ENCODE measurements around the gene DMBX1.
A peak's percentile ranks its signal among the peaks of the same experiment; 100 is the strongest.

The DMBX1 gene

DNA sequence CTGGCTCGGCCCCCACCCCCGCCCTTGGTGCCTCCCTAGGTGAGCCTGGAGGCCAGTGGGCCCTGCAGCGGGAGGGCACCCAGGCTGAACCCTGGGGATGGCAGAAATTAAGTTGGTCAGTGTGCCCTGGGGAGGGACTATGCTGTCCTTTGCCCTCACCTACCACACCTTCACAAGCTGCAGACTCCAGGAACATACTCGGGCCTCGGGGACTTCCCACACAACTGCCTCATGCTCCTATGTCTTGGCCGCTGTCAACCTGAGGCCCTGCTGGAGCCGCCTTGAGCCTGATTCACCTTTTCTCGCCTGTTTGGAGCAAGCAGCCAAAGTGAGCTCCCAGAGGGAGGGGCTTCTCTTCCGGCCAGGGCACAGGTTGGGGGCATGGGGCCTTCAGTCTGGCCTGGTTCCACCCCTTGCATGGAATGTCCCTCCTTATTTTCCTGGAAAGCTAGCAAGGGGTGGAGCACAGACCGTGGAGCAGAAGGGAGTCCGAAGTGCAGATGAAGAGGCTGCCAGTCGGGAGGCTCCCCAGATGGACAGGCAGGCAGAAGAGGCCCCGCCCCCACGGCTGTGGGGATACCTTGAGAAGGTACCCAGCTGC, 37.2 kb downstream of the DMBX1 start:
- no peak for DNase-seq

DNA sequence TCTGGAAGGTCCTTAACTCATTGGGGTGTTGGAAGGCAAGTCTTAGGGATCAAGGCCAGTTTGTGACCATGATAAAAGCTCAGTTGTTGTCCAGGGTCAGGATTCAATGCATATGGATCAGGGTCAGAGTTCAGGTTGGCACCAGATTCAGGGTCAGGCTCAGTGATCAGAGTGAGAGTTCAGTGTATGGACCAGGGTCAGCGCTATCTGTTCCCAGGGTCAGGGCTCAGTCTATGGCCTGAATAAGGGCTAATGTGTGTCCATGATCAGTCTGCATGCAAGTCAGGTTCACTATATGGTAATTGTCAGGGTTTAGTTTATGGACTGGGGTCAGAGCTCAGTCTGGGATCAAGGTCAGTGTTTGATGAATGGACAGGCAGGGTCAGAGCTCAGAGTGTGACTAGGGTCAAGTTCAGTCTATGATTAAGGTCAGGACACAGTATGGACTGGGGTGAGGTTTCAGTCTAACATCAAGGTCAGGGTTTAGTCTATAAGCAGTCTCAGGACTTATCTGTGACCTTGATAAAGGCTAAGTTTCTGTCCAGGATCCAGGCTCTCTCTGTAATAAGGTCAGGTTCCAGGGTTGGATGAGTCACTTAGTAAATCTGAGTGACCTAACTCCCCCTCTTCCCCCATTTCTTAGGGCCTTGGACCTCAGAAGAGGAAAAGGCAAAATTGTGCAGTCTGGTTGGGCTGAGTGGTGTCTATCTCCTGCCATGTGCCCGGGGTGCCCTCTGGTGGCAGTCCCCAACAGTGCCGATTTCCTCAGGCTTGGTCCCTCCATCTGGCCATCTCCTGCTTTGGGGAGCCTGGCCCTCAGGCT, 38.0 kb downstream of the DMBX1 start:
- DNase-seq = peak; percentile 58

DNA sequence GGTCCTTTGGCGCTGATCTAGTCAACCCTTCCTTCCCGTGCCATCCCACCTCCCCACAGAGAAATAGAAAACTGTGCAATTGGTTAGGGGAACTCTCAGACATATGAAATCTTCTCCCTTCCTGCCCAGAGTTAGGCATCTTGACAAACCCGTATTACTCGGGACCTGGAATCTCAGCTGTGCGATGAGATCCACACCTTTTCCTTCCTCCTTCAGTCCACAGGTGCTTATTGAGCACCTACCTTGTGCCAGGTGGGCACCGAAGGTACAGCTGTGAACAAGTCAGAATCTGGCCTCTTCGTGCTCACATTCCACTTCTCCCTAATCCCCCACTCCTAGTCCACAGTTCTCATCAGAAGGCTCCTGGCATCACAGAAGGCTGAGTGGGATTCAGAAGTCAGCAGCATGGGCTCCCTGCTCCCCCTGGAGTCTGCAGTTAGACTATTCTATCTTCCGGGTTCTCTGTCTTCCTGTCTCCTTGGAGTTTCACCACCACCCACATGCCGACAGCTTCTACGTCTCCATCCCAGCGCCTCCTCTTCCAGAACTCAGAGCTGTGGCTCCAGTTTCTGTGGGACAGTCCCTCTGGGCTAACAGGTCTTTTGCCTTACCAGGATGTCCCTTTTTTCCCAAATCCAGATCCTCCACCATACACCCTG, 38.8 kb downstream of the DMBX1 start:
- DNase-seq = no peak

DNA sequence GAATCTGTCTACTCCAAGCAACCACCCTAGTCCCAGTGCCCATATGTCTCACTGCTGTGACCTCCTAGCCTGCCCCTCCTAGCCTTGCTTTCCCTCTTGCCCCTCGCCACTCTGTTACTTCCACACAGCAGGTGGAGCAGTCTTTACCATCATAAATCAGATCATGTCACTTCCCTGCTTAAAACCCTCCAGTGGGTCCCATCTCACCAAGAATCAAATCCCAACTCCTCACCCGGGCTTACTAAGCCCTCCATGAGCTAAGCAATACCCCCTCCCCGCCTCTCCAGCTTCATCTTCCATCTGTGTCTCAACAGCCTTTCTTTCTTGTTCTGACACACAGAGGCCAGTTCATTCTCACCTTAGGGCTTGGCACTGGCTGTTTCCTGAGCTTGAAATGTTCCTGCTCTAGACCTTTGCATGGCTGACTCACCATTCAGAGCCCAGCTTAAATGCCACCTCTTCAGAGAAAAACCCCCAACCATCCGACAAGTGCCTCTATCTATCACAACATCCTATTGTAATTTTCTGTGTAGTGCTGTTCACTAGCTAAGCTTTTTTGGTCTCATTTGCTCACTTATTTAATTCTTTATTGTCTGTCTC, 39.5 kb downstream of the DMBX1 start:
- no peak for DNase-seq

DNA sequence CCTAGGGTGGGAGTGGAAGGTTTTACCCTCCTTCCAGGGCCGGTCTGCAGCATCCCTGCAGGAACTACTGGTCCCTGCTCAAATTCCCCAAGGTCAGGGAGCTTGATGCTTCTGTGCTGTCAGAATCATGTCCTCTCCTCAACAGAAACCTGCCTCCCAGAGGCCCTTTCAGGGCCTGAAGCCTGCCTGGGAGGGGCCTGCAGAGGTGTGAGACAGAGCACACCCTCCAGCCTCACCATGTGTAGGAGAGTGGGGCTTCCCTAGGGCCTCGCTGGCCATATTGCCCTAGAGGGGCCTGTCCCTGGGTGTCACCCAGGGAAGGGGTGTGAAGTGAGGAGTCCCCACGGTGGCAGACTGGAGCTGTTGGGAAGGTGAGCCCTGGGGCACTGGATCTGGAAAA, 40.7 kb downstream of the DMBX1 start:
- no peak for DNase-seq

DNA sequence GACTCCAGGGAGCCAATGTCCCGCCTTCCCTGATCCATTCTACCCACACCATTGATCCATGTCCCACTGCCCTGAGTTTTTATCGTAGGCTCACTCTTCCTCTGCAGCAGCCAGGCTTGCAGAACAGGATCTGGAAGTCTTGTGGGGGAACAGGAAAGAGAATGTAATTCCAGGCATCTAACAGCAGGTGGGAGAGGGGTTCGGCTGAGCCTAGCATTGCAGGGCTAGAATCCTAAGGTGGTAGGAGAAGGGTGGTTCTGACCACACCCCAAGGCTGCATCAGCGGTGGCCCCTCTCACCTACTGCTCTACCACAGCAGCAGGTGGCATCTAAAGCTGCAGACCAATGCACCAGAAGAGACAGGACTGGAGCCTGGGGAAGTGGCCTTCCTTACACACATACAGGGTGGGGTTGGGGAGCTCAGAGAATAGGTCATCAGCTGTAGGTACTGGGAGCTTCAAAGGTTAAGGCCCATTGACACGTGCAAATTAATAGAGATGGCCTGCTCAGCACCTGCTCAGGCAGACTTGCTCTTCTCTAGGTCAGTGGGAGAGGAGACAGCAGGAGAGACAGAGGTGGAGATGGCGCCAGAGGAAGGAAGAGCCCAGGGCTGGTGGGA, 41.3 kb downstream of the DMBX1 start:
- DNase-seq = no peak

DNA sequence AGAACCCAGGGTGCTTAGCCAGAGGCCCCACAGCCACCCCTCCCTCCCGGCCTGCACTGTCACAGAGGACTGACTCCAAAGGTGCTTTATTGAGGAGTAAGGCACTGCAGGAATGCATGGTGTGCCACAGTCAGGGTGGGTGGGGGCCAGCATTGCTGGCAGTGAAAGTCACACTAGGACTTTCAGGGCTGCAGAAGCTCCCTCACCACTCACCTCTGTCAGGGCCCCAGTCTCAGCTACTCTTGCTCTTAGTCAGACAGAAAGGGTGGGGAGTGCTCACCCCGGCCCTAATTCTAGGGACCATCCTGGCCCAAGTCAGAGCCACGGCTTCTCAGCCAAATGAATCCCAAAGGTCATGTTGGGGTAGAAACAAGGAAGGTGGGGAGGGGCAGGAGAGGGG, 42.5 kb downstream of the DMBX1 start:
- DNase-seq = no peak

DNA sequence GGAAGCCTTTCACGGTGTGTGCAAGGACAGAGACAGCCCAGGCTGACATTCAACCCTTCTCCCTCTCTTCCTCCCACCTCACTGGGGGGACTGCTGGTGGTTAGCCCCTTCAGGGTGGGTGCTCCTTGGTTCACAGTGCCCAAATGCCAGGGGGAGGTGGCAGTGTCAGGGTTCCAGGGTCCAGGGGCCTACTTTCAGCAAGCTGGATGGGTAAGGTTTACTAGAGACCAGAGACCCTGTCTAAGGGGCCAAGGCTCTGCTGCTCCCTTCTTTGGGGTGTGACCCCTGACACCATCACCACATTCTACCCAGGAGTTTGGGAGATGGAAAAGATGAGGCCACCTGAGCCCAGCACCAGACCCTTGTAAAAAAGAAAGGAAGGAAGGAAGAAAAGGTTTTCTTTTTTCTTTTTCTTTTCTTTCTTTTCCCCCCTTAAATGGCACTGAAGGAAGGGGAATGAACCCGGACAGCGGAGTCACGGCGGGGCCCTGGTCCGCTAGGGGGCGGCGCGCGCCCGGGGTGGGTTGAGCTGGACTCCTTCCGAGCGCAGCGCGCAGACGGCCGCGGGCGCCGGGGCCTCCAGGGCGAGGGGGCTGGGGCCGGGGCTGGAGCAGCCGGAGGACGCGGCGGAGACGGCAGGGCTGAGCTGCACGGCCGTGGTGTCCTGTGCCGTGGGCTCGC, 43.0 kb downstream of the DMBX1 start:
- DNase-seq = peak; percentile 55

DNA sequence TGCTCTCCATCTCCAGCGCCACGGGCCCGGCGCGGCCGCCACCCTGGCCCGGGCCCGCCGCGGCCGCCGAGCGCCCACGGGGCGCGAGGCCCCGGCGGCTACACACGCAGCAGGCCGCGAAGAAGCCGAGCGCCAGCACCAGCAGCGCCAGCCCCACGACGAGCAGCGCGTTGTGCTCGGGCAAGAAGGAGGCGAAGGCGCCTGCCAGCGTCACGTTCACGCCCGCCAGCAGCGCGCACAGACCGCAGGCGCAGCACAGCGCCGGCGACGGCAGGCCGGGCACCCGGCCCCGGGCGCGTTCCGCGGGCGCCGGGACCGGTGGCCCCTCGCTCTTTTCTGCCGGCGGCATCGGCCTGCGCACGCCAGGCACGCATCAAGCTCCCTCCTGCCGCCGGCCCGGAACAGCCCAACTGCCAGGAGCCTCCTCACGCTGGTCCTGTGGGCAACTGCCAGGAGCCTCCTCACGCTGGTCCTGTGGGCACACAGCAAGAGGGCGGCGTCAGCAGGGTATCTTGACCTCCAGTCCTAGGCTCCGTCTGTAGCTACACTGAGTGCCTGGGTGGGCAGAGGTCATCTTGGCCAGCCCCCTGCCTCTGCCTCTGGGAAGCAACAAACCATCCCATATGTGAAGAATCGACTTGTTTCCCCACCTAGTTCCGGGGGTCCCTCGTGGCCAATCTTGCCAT, 43.7 kb downstream of the DMBX1 start:
- peak; percentile 55 for DNase-seq

DNA sequence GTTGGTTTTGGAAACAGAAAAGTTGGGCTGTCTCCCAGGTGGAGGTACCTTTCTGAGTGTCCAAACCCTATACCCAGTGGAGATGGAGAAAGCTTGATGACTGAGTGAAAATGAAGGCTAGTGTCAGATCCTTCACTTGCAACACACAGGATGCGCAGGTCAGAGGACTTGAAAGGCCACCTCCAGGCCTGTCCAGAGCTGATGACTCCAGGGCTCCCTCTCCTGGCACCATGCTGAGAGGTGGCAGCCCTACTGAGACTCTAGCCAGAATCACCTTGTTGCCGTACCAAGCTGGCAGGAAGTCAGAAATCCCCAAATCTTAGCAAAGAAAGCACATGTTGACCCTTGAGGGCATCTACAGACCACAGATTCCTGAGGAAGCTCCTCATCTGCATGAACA, 45.4 kb downstream of the DMBX1 start:
- no peak for DNase-seq

DNA sequence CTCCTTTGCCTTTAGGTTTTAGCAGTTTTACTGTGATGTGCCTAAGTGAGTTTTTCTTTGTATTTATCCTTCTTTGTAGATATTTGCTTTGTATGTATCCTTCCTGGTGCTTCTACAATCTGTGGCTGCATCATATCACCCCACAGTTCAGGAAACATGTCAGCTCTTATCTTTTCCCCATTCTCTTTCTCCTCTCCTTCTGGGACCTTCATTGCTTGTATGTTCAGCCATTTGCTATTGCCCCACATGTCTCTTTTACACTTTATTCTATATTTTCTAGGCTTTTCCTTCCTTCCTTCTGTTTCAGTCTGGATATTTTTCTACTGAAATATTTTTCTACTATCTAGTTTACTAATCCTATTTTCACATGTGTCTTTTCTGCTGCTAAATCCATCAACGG, 46.9 kb downstream of the DMBX1 start:
- no peak for DNase-seq

DNA sequence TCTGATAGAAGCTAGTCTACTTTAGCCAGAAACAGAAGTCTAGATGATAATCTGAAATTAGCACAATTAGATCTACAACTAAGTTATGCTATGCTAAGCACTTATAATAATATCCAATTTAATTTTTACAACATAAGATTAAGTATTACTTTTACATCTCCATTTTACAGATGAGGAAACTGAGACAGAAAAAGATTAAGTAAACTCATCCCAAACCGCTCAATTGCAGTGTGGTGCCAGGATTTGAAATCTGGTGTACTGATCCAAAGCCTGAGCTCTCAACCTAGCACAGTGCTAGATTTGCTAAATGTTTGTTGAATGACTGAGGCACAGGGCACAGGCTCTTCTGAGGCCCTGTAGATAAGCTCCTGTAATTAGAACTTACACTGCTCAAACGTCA, 48.0 kb downstream of the DMBX1 start:
- no peak for DNase-seq

DNA sequence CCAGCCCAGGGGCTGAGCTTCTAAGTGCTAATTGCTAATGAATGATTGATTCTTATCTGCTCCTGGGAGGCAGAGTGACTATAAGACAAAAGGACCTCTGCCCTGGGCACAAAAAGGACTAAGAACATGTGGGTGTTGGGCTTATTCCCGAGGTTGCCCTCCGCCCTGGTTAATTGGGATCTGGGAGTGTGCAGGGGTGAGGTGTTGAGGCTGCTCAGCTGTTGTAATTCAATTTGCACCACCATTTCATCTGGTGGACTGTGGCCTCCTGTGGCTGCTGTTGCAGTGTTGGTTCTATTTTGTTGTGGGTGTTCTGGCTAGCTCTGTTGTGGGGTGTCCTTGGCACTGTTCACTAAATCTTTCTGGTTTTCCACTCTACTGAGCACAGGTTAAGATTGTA, 48.5 kb downstream of the DMBX1 start:
- DNase-seq = no peak

All from T1000 (cell line).